Midbrain (tissue), 1 donor: ENCODE results near the gene METTL14.

Experiments used
- DNase-seq: peaks from one replicate; lab custom pipeline; 2025; lab: John Stamatoyannopoulos, UW

Gene METTL14

GRCh38 chr4:118759481-118759880 is 74.3 kb downstream of the METTL14 start:
- DNase-seq: no peak

GRCh38 chr4:118760092-118760491 is 74.9 kb downstream of the METTL14 start:
- no peak for DNase-seq

- no peak for DNase-seq
Measured at GRCh38 chr4:118760493-118760892, 75.3 kb downstream of the METTL14 start.

DNA sequence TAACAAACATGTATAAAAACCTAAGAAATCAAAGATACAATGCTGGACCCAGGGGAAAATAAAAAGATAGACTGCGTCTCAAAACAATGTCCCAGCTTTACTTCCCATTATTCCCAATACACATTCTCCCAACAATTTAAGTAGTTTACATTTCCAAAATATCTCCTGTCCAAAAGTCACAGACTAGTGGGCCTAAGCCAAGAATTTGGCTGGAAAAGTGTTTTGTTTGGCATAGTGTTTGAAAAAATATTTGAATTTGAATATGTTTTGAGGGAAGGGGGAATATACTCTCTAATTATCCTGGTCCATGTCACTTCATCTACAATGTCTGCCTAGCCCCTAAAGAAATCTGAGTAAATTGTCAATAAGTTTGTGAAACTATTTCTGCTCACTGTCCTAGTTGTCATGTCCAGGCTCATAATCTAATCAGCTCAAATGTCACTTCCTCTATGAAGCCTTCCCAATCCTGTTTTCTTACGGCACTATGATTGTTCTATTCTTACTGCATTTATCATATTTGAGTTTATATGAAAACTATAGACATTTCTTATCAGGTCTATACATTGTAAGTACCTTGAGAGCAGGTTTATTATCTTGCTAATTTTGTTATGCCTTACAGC is 76.3 kb downstream of the METTL14 start:
- DNase-seq: no peak

- DNase-seq: no peak
Measured at GRCh38 chr4:118762155-118762554, 77.0 kb downstream of the METTL14 start.

DNA sequence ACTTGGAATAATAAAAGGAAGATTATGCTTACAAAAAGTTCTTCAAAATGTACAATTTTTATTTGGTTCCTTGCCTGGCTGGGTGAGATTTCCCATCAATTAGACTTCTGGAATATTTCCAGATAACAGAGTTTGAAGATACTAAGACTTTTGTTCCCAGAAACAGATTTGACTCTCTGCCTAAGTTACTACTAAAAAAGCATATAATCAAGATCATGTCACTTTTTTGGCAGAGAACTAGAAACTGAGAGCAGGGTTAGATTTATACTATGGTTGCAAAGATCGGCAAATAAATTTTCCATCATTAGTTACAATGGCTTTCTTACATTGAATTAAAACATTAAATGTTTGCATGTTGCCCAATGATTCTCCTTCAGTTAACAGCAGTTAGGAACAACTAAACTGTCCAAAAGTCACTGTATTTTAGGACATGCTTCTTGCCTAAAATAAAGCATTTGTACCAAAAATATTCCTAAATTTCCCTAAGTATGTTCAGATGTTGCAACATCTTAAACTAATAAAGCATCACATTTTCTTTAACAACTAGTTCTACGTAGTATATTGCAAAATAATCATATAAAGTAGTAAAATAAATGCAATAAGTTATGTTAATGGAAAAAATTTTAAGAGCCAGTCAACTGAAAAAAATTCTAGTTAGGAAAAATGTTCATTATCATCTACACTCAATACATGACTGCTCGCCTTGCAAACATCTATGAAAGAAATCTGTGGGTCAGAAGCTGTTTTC is 77.7 kb downstream of the METTL14 start:
- no peak for DNase-seq
